ENCODE results near the gene TIRAP. TPM values are rescaled to one million over a fixed set of nuclear protein-coding genes. Genes with fewer than 3 reads are reported as not detected.
A peak's percentile ranks its signal among the peaks of the same experiment; 100 is the strongest.

The TIRAP gene
- total RNA-seq = 9.8 and 10.6 TPM in 2 replicates

DNA sequence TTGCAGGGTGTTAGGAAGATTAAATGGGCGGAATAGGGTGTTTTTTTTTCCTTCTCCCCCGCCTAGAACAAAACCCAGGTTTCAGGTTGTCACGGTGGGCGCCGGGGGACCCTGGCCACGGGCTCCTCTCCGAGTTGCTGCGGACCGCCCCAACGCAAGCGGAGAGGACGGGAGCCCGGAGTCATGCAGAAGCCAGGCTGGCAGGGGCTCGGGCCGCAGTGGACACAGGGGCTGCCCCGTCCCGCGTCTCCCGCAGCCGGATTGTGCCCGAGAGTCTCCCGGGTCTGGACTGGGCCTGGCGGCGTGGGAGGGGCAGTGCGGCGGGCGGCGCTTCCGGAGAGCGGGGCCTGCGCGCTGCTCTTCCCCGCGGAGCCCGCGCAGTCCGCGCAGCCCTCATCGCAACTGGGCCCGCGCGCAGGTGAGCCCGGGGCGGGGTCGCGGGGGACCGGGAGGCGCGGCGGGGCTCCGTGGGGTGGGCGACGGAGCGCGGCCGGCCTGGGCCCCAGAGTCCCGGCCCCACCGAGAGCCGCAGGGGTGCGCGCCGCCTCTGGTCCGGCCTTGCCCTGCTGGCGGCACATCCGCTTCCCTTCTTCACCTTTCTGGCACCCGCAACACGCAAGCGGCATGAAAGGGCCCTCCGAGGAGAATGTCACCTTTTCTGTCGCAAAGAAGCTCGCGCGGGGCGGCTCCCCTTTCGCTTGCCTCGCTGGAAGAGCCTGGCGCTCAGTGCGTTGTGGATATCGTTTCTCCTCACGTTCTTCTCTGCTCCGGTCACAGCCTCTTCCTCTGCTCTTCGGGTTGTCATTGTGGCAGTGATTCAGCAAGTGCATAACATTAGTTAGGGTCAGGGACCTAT lies at the start of gene TIRAP:
TSS of gene TIRAP (plus strand) at position 358 of the 856 bp plus-strand sequence. CDS start 7,802 bp downstream, outside the sequence.
- no peak for TF ChIP-seq CTCF (IDR thresholded peaks at IDR 0.05; ENCODE audit: extremely low read depth, low read depth, low read length)
- no peaks in the 10 kb centered on the region for H3K27me3 ChIP-seq (ENCODE audit: insufficient read depth, low read length)
- H3K4me1 ChIP-seq (ENCODE audit: insufficient read depth, low read length) = peaks cover 21% of the 10 kb centered on the region
- peak within 1 kb of the TSS; percentile 82 for H3K4me3 ChIP-seq (ENCODE audit: insufficient read depth, low read length)
- peak within 1 kb of the TSS; percentile 94 for H2AFZ ChIP-seq (ENCODE audit: low read length)
- peaks cover 3% of the 10 kb centered on the region for H3K36me3 ChIP-seq (ENCODE audit: insufficient read depth, low read length)
- H3K4me2 ChIP-seq (ENCODE audit: insufficient read depth, low read length) = peak within 1 kb of the TSS; percentile 88
- peaks cover 13% of the 10 kb centered on the region for H3K79me2 ChIP-seq (ENCODE audit: insufficient read depth, low read length)
- H3K9me3 ChIP-seq (ENCODE audit: low read depth, low read length) = no peaks in the 10 kb centered on the region
- H3K27ac ChIP-seq (ENCODE audit: low read depth, low read length) = peak within 1 kb of the TSS; percentile 62
- H4K20me1 ChIP-seq (ENCODE audit: insufficient read depth, low read length) = peaks cover 9% of the 10 kb centered on the region
- DNase-seq (ENCODE audit: insufficient read length, low spot score, missing footprints) = peak; percentile 96

DNA sequence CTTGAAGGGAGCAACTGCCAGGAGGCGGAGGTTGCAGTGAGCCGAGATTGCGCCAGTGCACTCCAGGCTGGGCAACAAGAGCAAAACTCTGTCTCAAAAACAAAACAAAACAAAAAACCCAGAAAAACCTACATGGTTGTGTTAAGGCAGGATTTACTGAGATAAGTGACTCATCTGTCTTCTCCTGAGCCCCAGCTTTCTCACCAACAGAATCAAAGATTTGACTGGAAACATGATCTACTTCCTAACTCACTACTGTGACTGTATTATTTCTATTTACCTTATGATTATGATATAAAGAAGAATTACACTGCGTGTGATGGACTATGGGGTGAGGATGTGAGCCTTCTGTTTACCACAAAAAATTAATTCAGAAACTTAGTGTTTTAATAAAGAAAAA lies 49.5 kb upstream of the TIRAP start:
- H3K27me3 ChIP-seq (ENCODE audit: insufficient read depth, low read length) = no peaks in the 10 kb centered on the region
- peak overlapping the region; percentile 4 for H3K27ac ChIP-seq (ENCODE audit: low read depth, low read length)
- H4K20me1 ChIP-seq (ENCODE audit: insufficient read depth, low read length) = no peaks in the 10 kb centered on the region
- peaks cover 5% of the 10 kb centered on the region for H3K36me3 ChIP-seq (ENCODE audit: insufficient read depth, low read length)
- no peak overlapping the region for H3K4me3 ChIP-seq (ENCODE audit: insufficient read depth, low read length)
- no peaks in the 10 kb centered on the region for H3K9me3 ChIP-seq (ENCODE audit: low read depth, low read length)
- H3K79me2 ChIP-seq (ENCODE audit: insufficient read depth, low read length) = peaks cover 23% of the 10 kb centered on the region
- H3K4me1 ChIP-seq (ENCODE audit: insufficient read depth, low read length) = peaks cover 6% of the 10 kb centered on the region
- no peak for TF ChIP-seq CTCF (IDR thresholded peaks at IDR 0.05; ENCODE audit: extremely low read depth, low read depth, low read length)
- H2AFZ ChIP-seq (ENCODE audit: low read length) = no peak overlapping the region
- DNase-seq (ENCODE audit: insufficient read length, low spot score, missing footprints) = no peak
- H3K4me2 ChIP-seq (ENCODE audit: insufficient read depth, low read length) = no peak overlapping the region

DNA sequence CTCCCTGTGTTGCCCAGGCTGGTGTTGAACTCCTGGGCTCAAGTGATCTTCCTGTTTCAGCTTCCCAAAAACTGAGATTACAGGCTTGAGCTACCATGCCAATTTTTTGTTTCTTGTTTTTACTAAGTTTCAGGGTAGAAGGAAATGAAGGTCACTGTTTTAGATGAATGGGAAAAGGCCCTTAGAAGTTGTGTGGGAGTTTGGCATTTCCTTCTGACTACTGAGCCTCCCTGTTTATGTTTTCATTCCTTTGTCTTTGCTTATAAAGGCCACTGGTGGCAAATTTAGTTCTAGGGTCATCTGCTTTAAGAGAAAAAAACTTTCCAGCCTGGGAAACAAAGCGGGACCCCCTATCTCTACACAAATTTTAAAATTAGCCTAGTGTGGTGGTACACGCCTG lies 36.3 kb upstream of the TIRAP start:
- no peaks in the 10 kb centered on the region for H3K27me3 ChIP-seq (ENCODE audit: insufficient read depth, low read length)
- H3K27ac ChIP-seq (ENCODE audit: low read depth, low read length) = no peak overlapping the region

More for the DNA sequence above, 36.3 kb upstream of the TIRAP start:
- Histone ChIP-seq H3K36me3 (ENCODE audit: insufficient read depth, low read length) (peaks cover 16% of the 10 kb centered on the region), H3K9me3 (ENCODE audit: low read depth, low read length) (no peaks in the 10 kb centered on the region), H2AFZ (ENCODE audit: low read length) (no peak overlapping the region), H3K4me1 (ENCODE audit: insufficient read depth, low read length) (peaks cover 6% of the 10 kb centered on the region), H3K4me2 (ENCODE audit: insufficient read depth, low read length) (peak overlapping the region; percentile 20), H3K4me3 (ENCODE audit: insufficient read depth, low read length) (no peak overlapping the region), H3K79me2 (ENCODE audit: insufficient read depth, low read length) (no peaks in the 10 kb centered on the region), H4K20me1 (ENCODE audit: insufficient read depth, low read length) (no peaks in the 10 kb centered on the region)
- no peak for TF ChIP-seq CTCF (IDR thresholded peaks at IDR 0.05; ENCODE audit: extremely low read depth, low read depth, low read length)
- peak; percentile 86 for DNase-seq (ENCODE audit: insufficient read length, low spot score, missing footprints)

All from osteoblast (primary cell).